HepG2 (cell line): Measurements from ENCODE around the gene CDC25C.

ENCODE experiments used
- CHCHD3 ChIP-seq: sonication (generic); formaldehyde crosslinking; IDR thresholded peaks from 2 replicates; pipeline ENCODE4 v1.8.0; 2022; ENCODE audit warnings: mild to moderate bottlenecking, missing genetic modification reagents, moderate library complexity
- CTCF ChIP-seq: sonication (generic); formaldehyde crosslinking; IDR thresholded peaks from 2 replicates; pipeline ENCODE4 v1.5.0; 2020; ENCODE audit warnings: mild to moderate bottlenecking, missing genetic modification reagents, moderate library complexity
- ETS1 ChIP-seq: sonication (generic); formaldehyde crosslinking; IDR thresholded peaks from 2 replicates; pipeline ENCODE4 v1.4.0; 2020; ENCODE audit warnings: missing genetic modification reagents
- IKZF1 ChIP-seq: fragments of 450-650 bp; IDR thresholded peaks from 2 replicates; pipeline ENCODE4 v1.7.1; 2016
- LCORL ChIP-seq, 2 experiments: fragments of 450-650 bp in 1 of 2; sonication (generic) in 1 of 2; formaldehyde crosslinking in 1 of 2; IDR thresholded peaks; 2 replicates each; pipeline versions ENCODE4 v1.5.0 to v1.6.1; 2017 to 2020; ENCODE audit warnings: antibody characterized with exemption in 1 of 2, missing genetic modification reagents in 1 of 2
- POLR2AphosphoS5 ChIP-seq: IDR thresholded peaks from 2 replicates; pipeline ENCODE4 v1.6.1; 2012; ENCODE audit warnings: low read depth, low read length
- RFX5 ChIP-seq: IDR thresholded peaks from 2 replicates; pipeline ENCODE4 v1.6.1; 2011; ENCODE audit warnings: low read depth, low read length, improper control_type of control experiment
- SRF ChIP-seq: IDR thresholded peaks from 2 replicates; pipeline ENCODE4 v1.6.1; 2011; ENCODE audit warnings: mild to moderate bottlenecking, low read depth, low read length, moderate library complexity
- U2AF2 ChIP-seq: fragments of 200-400 bp; formaldehyde crosslinking; IDR thresholded peaks from 2 replicates; pipeline ENCODE4 v1.6.1; 2017; ENCODE audit warnings: low read depth, mild to moderate bottlenecking, low read length
- ZBTB1 ChIP-seq: sonication (generic); formaldehyde crosslinking; IDR thresholded peaks from 2 replicates; pipeline ENCODE4 v1.4.0; 2020; ENCODE audit warnings: missing genetic modification reagents, borderline replicate concordance
- ZNF549 ChIP-seq: sonication (generic); formaldehyde crosslinking; IDR thresholded peaks from 2 replicates; pipeline ENCODE4 v1.5.0; 2020; ENCODE audit warnings: missing genetic modification reagents
- ZNF691 ChIP-seq: sonication (generic); formaldehyde crosslinking; IDR thresholded peaks from 2 replicates; pipeline ENCODE4 v1.4.0; 2020; ENCODE audit warnings: missing genetic modification reagents, low read depth, mild to moderate bottlenecking, borderline replicate concordance
- ZNF766 ChIP-seq: sonication (generic); formaldehyde crosslinking; IDR thresholded peaks from 2 replicates; pipeline ENCODE4 v1.5.0; 2020; ENCODE audit warnings: missing genetic modification reagents, borderline replicate concordance

GRCh38 chr5:138243794-138244193, 87.8 kb downstream of the CDC25C start:
- TF ChIP-seq U2AF2, result no peak
- no peak for TF ChIP-seq ZNF766 (CRISPR knock-in tag)
- TF ChIP-seq ZBTB1, result no peak
- TF ChIP-seq ZNF691, result no peak
- no peak for TF ChIP-seq ZNF549
- TF ChIP-seq CHCHD3 (CRISPR knock-in tag), result no peak
- TF ChIP-seq CTCF, result no peak
- TF ChIP-seq POLR2AphosphoS5, result no peak
- no peak for TF ChIP-seq LCORL (IDR thresholded peaks at IDR 0.05)
- TF ChIP-seq LCORL (CRISPR knock-in tag; IDR thresholded peaks at IDR 0.05), result no peak
- no peak for TF ChIP-seq ETS1 (CRISPR knock-in tag)
- no peak for TF ChIP-seq IKZF1
- TF ChIP-seq RFX5, result no peak
- no peak for TF ChIP-seq SRF
